Measurements from ENCODE around the gene AGPAT3.

AGPAT3 gene

GRCh38 chr21:43931489-43931888, 66.5 kb downstream of the AGPAT3 start:
- Histone ChIP-seq H3K36me3 (no peaks in the 10 kb centered on the region), H3K9me3 (no peaks in the 10 kb centered on the region), H3K4me1 (ENCODE audit: control insufficient read depth in 1 of 2, insufficient read depth in 1 of 2, low read depth in 1 of 2, low read length in 1 of 2) (no peaks in the 10 kb centered on the region), H3K4me3 (ENCODE audit: low read depth in 1 of 2, low read length in 1 of 2) (no peak overlapping the region), H3K27ac (no peak overlapping the region), H3K27me3 (no peaks in the 10 kb centered on the region)
- no peak for TF ChIP-seq CTCF (IDR thresholded peaks at IDR 0.05)

DNA sequence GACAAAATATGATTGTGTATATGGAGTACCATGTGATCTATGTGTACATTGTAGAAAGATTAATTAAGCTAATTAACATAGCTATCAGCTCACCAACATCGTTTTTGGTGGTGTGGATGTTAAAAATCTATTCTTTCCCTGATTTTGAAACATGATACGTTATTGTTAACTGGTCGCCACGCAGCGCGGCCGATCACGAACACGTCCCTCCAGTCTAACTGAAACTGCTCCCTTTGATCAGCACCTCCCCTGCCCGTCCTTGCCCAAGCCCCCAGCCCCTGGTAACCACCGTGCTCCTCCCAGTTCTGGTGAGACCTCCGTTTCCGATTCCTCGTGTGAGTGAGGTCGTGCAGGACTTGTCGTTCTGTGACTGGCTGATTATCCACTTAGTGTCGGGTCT, 67.0 kb downstream of the AGPAT3 start:
- H3K36me3 ChIP-seq: no peaks in the 10 kb centered on the region
- H3K27me3 ChIP-seq: no peaks in the 10 kb centered on the region
- H3K9me3 ChIP-seq: no peaks in the 10 kb centered on the region
- no peak overlapping the region for H3K27ac ChIP-seq
- H3K4me1 ChIP-seq (ENCODE audit: control insufficient read depth in 1 of 2, insufficient read depth in 1 of 2, low read depth in 1 of 2, low read length in 1 of 2): no peaks in the 10 kb centered on the region
- TF ChIP-seq CTCF (IDR thresholded peaks at IDR 0.05): no peak
- no peak overlapping the region for H3K4me3 ChIP-seq (ENCODE audit: low read depth in 1 of 2, low read length in 1 of 2)

DNA sequence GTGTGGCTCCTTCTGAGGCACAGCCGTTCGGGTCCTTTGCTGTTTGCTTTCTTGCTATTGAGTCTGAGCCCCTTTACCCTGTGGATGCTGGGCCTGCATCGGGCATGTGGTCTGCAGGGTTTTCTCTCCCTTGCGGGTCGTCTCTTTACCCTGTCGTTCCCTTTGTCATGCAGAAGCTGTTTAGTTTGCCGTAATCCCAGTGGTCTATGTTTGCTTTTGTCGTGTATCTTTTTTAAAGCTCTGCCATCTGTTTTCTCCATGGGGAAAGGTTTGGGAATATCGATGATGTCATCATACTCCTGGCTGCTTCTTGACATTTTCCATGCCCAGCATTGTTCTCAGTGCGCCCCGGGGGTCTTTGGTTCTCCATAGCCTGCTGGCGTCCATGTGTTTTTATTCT, 68.2 kb downstream of the AGPAT3 start:
- no peak overlapping the region for H3K4me3 ChIP-seq (ENCODE audit: low read depth in 1 of 2, low read length in 1 of 2)
- H3K9me3 ChIP-seq: no peaks in the 10 kb centered on the region
- no peak for TF ChIP-seq CTCF (IDR thresholded peaks at IDR 0.05)
- no peaks in the 10 kb centered on the region for H3K36me3 ChIP-seq
- H3K27ac ChIP-seq: no peak overlapping the region
- no peaks in the 10 kb centered on the region for H3K27me3 ChIP-seq
- H3K4me1 ChIP-seq (ENCODE audit: control insufficient read depth in 1 of 2, insufficient read depth in 1 of 2, low read depth in 1 of 2, low read length in 1 of 2): no peaks in the 10 kb centered on the region

GRCh38 chr21:43933680-43934079, 68.7 kb downstream of the AGPAT3 start:
- no peak for TF ChIP-seq CTCF (IDR thresholded peaks at IDR 0.05)

DNA sequence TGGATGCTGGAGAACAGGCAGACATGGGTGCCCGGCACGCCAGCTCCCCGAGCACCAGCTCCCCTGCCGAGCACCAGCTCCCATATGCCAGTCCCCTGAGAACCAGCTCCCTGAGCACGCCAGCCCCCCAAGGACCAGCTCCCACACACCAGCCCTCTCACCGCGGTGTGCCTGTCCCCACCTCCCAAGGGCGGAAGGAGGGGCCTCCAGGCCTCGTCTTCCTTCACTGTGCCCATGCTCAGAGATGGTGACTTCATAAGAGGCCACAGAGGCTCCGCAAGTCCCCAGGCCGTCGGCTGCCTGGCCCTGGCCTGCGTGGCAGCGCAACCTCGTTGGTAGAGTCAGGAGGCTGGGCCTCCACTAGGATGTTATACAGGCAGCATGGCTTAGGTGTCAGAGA, 69.1 kb downstream of the AGPAT3 start:
- no peaks in the 10 kb centered on the region for H3K36me3 ChIP-seq

More at GRCh38 chr21:43933680-43934079, 68.7 kb downstream of the AGPAT3 start:
- H3K4me3 ChIP-seq (ENCODE audit: low read depth in 1 of 2, low read length in 1 of 2): no peak overlapping the region
- peaks cover 1 to 2% of the 10 kb centered on the region in 2 experiments for H3K4me1 ChIP-seq (ENCODE audit: control insufficient read depth in 1 of 2, insufficient read depth in 1 of 2, low read depth in 1 of 2, low read length in 1 of 2)
- no peaks in the 10 kb centered on the region for H3K27me3 ChIP-seq
- no peak overlapping the region for H3K27ac ChIP-seq
- H3K9me3 ChIP-seq: no peaks in the 10 kb centered on the region
- H3K36me3 ChIP-seq: no peaks in the 10 kb centered on the region

More for the DNA sequence above, 69.1 kb downstream of the AGPAT3 start:
- no peaks in the 10 kb centered on the region for H3K9me3 ChIP-seq
- no peaks in the 10 kb centered on the region for H3K27me3 ChIP-seq
- H3K4me3 ChIP-seq (ENCODE audit: low read depth in 1 of 2, low read length in 1 of 2): no peak overlapping the region
- H3K27ac ChIP-seq: no peak overlapping the region
- peaks cover 6% of the 10 kb centered on the region in 2 experiments for H3K4me1 ChIP-seq (ENCODE audit: control insufficient read depth in 1 of 2, insufficient read depth in 1 of 2, low read depth in 1 of 2, low read length in 1 of 2)
- no peak for TF ChIP-seq CTCF (IDR thresholded peaks at IDR 0.05)

Measured in neutrophil (primary cell).